T-helper 1 cell (primary cell): ENCODE results near the gene KAT14.
"Not testable (repeated sequence)": the region's sequence is repeated elsewhere in the genome, so short reads cannot be mapped to it uniquely, and the experiment has no call there.

Source experiments
- DNase-seq, 5 donors: peaks; one replicate each; pipeline ENCODE4 v3.0.0-alpha.2; 2012 to 2020
- total RNA-seq, 4 donors: gene quantifications; one replicate each; lab custom pipeline; 2026; lab: John Stamatoyannopoulos, UW

The KAT14 gene
- 14.1 to 25.7 (median 23.4) reads per million in 4 donors for total RNA-seq

GRCh38 chr20:18137412-18138265 is at the start of gene KAT14, which contains the start of gene PET117:
Gene KAT14, plus strand, starts transcription at chr20:18137863. Its CDS starts 4,798 bp downstream, at chr20:18142661.
Gene PET117, plus strand, starts transcription at chr20:18137863. Its CDS starts 93 bp downstream, at chr20:18137956.
- peak; percentile 75 to 94 (median 84) for DNase-seq

- not testable (repeated sequence) for DNase-seq
Observed at GRCh38 chr20:18088298-18088697, 49.4 kb upstream of the KAT14 start.

- DNase-seq: not testable (repeated sequence)
Observed at GRCh38 chr20:18088841-18089240, 48.8 kb upstream of the KAT14 start.

- no peak for DNase-seq
Observed at GRCh38 chr20:18090044-18090443, 47.6 kb upstream of the KAT14 start.

DNA sequence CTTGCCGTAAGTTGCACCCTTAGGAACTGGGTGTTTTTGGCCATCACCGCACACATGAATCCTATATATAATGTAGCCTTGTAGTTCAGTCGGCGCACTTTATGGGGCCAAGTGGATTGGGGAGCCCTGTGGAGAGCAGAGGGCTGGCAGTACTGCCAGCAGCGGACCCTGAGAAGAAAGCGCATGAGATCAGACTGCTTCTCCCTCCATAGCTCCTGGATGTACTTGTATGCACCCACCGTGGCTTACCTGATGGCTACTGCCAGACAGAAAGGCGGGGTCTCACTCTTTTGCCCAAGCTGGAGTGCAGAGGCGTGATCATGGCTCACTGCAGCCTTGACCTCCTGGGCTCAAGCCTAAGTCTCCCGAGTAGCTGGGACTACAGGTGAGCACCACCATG is 47.2 kb upstream of the KAT14 start:
- no peak for DNase-seq

DNA sequence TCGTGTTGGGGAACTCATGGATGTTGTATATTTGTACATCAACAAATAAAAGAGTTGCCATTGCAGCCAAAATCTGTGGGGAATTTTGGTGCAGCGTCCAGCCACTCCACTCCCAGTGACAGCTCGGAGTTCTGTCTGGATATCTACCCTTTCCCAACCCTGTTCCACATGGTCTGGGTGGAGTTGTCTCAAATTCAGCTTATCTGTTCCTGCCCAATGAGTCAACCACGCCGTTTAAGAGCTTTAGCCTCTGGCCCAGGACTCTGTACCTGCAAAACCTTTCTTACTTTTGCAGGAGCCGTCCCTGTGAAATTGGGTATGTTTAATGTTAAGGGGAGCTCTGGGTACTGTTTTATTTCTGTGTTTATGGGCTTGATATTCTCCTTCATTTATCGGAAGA is 46.0 kb upstream of the KAT14 start:
- DNase-seq: no peak

DNA sequence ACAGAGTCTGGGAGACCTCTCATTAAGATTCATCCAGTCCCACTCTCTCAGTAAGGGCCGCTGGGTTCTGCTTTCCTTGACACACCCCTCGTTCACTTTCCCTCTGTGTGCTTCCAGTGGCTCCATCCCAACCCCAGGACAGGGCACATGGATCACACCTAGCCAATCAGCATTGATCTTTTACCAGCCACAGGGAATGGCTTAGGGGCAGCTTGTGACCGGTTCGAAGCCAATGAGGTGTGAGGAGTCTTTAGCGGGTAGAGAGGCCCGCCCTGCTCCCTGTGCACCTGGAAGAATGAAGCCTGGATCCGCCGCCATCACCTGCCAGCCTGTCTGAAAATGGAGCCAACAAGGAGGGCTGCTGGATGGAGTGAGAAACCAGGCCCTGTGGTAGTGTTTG is 44.8 kb upstream of the KAT14 start:
- DNase-seq: no peak

DNA sequence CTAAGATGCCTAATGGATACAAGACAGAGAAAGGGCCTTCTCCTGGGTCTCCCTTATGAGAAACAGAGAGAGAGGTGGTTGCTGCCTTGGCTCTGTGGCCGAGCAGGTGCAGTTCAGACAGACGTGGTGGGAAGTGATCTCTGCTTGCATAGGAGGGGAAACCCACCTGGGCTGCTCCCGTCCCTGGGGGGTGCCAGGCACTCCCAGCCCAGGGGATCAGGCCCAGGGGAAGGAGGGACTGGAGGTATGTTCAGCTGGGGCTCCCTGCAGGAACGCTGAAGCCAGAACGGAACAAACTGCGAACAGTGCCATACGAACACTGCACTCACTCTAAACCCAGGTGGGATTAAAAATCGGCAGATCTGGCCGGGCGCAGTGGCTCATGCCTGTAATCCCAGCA is 44.3 kb upstream of the KAT14 start:
- DNase-seq: no peak

GRCh38 chr20:18094191-18094590 is 43.5 kb upstream of the KAT14 start:
- DNase-seq: no peak

DNA sequence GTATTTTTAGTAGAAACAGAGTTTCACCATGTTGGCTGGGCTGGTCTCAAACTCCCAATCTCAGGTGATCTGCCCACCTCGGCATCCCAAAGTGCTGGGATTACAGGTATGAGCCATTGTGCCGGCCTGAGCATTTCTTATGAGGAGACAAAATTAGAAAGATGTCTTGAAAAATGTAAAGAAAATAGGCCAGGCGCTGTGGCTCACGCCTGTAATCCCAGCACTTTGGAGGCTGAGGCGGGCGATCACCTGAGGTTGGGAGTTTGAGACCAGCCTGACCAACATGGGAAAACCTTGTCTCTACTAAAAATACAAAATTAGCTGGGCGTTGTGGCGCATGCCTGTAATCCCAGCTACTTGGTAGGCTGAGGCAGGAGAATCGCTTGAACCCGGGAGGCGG is 37.1 kb upstream of the KAT14 start:
- not testable (repeated sequence) for DNase-seq

- no peak for DNase-seq
Observed at GRCh38 chr20:18101125-18101810, 36.4 kb upstream of the KAT14 start.

DNA sequence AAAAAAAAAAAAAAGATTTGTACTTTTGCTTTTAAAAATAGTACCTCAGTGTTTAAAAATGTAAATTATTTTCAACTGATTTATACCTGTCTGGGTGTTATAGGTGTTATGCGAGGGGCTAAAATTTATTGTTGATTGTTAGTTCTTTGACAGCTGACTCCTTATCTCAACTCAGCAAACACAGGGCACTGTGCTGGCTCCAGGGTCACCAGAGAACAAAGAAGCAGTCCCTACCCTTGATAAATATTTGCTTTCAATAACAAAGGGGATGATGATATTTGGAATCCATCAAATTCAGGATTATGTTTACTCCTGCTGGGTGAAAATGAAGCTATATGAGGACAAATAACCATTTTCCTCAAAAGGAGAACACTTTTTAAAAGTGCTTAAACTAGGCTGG is 34.2 kb upstream of the KAT14 start:
- no peak for DNase-seq

DNA sequence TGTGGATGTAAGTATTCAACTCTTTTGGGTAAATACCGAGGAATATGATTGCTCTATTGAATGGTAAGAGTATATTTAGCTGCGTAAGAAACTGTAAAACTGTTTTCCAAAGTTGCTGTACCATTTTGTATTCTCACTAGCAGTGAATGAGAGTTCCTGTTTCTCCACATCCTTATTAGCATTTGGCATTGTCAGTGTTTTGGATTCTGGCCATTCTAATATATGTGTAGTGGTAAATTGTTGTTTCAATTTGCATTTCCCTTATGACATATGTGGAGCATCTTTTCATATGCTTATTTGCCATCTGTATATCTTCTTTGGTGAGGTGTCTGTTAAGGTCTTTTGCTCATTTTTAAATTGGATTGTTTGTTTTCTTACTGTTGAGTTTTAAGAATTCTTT is 29.3 kb upstream of the KAT14 start:
- DNase-seq: no peak

DNA sequence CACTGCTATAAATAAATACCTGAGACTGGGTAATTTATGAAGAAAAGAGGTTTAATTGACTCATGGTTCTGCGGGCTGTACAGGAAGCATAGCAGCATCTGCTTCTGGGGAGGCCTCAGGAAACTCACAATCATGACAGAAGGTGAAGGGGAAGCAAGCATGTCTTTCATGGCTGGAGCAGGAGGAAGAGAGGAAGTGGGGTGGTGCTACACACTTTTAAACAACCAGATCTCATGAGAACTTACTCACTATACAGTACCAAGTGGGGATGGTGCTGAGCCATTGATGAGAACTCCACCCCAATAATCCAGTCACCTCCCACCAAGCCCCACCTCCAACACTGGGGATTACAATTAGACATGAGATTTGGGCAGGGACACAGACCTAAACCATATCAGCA is 9.1 kb upstream of the KAT14 start:
- DNase-seq: peak in 1 of 5 donors; percentile 13

GRCh38 chr20:18132663-18133062 is 5.0 kb upstream of the KAT14 start:
- no peak for DNase-seq

GRCh38 chr20:18133962-18134361 is 3.7 kb upstream of the KAT14 start:
- DNase-seq: no peak

- no peak for DNase-seq
Observed at GRCh38 chr20:18138266-18138582, 561 bp downstream of the KAT14 start.

GRCh38 chr20:18138639-18139583 is 1.2 kb downstream of the KAT14 start:
- no peak for DNase-seq

GRCh38 chr20:18139832-18140231 is 2.2 kb downstream of the KAT14 start:
- DNase-seq: no peak

DNA sequence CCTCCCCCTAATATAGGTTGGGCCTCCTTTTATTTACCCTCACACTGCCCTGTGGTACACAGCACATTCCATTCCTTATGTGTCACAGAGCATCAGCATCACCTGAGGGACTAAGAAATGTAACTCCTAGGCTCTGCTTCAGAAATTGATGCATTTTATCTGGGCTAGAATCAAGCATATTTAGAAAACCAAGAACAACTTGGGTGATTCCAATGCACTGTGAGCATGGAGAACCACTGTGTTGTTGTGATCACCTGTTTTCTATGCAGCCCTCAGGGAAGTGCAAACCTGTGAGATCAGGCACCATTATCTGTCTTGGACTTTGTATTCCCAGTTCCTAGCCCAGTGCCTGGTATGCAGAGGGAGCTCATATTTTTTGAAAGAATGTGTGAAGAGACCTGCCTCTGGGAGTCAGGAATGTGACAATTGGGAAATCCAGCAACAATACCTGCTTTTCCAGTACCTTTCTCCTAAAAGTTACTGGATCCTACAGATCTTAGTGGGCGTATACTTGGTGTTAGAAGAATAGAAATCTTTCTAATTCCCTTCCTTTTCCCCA is 7.0 kb downstream of the KAT14 start:
- DNase-seq: no peak

DNA sequence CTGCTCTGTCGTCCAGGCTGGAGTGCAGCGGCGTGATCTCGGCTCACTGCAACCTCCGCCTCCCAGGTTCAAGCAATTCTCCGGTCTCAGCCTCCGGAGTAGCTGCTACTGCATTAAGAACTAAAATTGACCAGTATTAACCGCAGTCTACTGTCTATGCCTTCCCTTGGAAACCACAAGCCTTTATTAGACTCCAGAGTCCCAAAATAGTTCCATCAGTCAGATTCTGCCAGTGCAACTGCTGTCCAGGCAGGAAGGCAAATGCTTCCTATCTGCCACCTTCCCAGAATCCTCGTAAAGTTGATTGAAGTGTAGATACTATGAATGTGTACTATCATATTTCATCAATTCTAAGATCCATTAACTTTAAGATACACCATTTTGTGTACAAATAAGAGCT is 16.7 kb downstream of the KAT14 start:
- no peak for DNase-seq

GRCh38 chr20:18156045-18156444 is 18.4 kb downstream of the KAT14 start:
- no peak for DNase-seq

- no peak for DNase-seq
Observed at GRCh38 chr20:18164356-18164755, 26.7 kb downstream of the KAT14 start.
